ENCODE data around the gene CTNNBL1. TPM values are rescaled to one million over a fixed set of nuclear protein-coding genes. Genes with fewer than 3 reads are reported as not detected.

Gene CTNNBL1
- total RNA-seq, 3 donors from 2014 or later (not counting 1 experiment from before 2014, with no cell fraction given) = 59.1 to 75.6 (median 67.6) TPM

- H3K27me3 Mint-ChIP-seq (ENCODE audit: low read depth in 2 of 2) = no peaks in the 10 kb centered on the region
These were observed 145.1 kb downstream of the CTNNBL1 start for GRCh38 chr20:37838769-37839431.

GRCh38 chr20:37839432-37839827, 145.6 kb downstream of the CTNNBL1 start:
- Histone ChIP-seq H3K9me3 (ENCODE audit: control insufficient read depth, insufficient read depth, low read length) (no peaks in the 10 kb centered on the region), H3K36me3 (ENCODE audit: control insufficient read depth, insufficient read depth, low read length) (peaks cover 23% of the 10 kb centered on the region), H3K27me3 (ENCODE audit: control insufficient read depth, insufficient read depth, low read length) (no peaks in the 10 kb centered on the region), H3K4me1 (ENCODE audit: control insufficient read depth, insufficient read depth, low read length) (no peaks in the 10 kb centered on the region), H3K4me3 (ENCODE audit: low read length) (no peak overlapping the region), H3K27ac (ENCODE audit: low read length) (no peak overlapping the region)
- H3K36me3 Mint-ChIP-seq = peaks cover 8% of the 10 kb centered on the region
- TF ChIP-seq CTCF (IDR thresholded peaks at IDR 0.05) = no peak
- H3K4me3 Mint-ChIP-seq = no peak overlapping the region
- intact Hi-C loops (cut with micrococcal nuclease) = no loop called here
- no peaks in the 10 kb centered on the region for H3K27me3 Mint-ChIP-seq (ENCODE audit: low read depth in 2 of 2)
- H3K4me1 Mint-ChIP-seq = peaks cover 12 to 18% of the 10 kb centered on the region in 2 donors
- H3K9me3 Mint-ChIP-seq = no peaks in the 10 kb centered on the region
- DNase-seq (no peak), ATAC-seq (no peak)
- no peak overlapping the region for H3K27ac Mint-ChIP-seq
- WGBS (ENCODE audit: insufficient coverage) = 93% methylated on average over 3 of the region's 3 CpGs

More at GRCh38 chr20:37838769-37839431, 145.1 kb downstream of the CTNNBL1 start:
- no peaks in the 10 kb centered on the region for H3K9me3 Mint-ChIP-seq
- no peak overlapping the region for H3K27ac Mint-ChIP-seq
- WGBS (ENCODE audit: insufficient coverage) = 100% methylated on average over 4 of the region's 6 CpGs
- no peaks in the 10 kb centered on the region for H3K9me3 ChIP-seq (ENCODE audit: control insufficient read depth, insufficient read depth, low read length)
- peaks cover 8% of the 10 kb centered on the region for H3K36me3 Mint-ChIP-seq
- ATAC-seq (no peak), DNase-seq (no peak)
- intact Hi-C loops (cut with micrococcal nuclease) = no loop called here
- no peaks in the 10 kb centered on the region for H3K4me1 ChIP-seq (ENCODE audit: control insufficient read depth, insufficient read depth, low read length)
- no peaks in the 10 kb centered on the region for H3K27me3 ChIP-seq (ENCODE audit: control insufficient read depth, insufficient read depth, low read length)
- H3K4me3 ChIP-seq (ENCODE audit: low read length) = no peak overlapping the region
- H3K27ac ChIP-seq (ENCODE audit: low read length) = no peak overlapping the region
- H3K36me3 ChIP-seq (ENCODE audit: control insufficient read depth, insufficient read depth, low read length) = peaks cover 23% of the 10 kb centered on the region
- H3K4me1 Mint-ChIP-seq = peaks cover 12 to 18% of the 10 kb centered on the region in 2 donors
- no peak overlapping the region for H3K4me3 Mint-ChIP-seq
- TF ChIP-seq CTCF (IDR thresholded peaks at IDR 0.05) = no peak

GRCh38 chr20:37839955-37840354, 146.1 kb downstream of the CTNNBL1 start:
- H3K4me3 ChIP-seq (ENCODE audit: low read length) = no peak overlapping the region
- no peak overlapping the region for H3K27ac Mint-ChIP-seq
- H3K27me3 ChIP-seq (ENCODE audit: control insufficient read depth, insufficient read depth, low read length) = no peaks in the 10 kb centered on the region
- WGBS (ENCODE audit: insufficient coverage) = over 99% methylated on average over 7 of the region's 7 CpGs
- H3K4me1 Mint-ChIP-seq = peaks cover 12 to 18% of the 10 kb centered on the region in 2 donors
- no peaks in the 10 kb centered on the region for H3K9me3 Mint-ChIP-seq
- DNase-seq (no peak), ATAC-seq (no peak)
- no peaks in the 10 kb centered on the region for H3K27me3 Mint-ChIP-seq (ENCODE audit: low read depth in 2 of 2)
- H3K36me3 ChIP-seq (ENCODE audit: control insufficient read depth, insufficient read depth, low read length) = peaks cover 23% of the 10 kb centered on the region
- no peaks in the 10 kb centered on the region for H3K4me1 ChIP-seq (ENCODE audit: control insufficient read depth, insufficient read depth, low read length)
- no peak overlapping the region for H3K4me3 Mint-ChIP-seq
- H3K36me3 Mint-ChIP-seq = peaks cover 8% of the 10 kb centered on the region
- H3K27ac ChIP-seq (ENCODE audit: low read length) = no peak overlapping the region
- no peak for TF ChIP-seq CTCF (IDR thresholded peaks at IDR 0.05)
- H3K9me3 ChIP-seq (ENCODE audit: control insufficient read depth, insufficient read depth, low read length) = no peaks in the 10 kb centered on the region
- intact Hi-C loops (cut with micrococcal nuclease) = no loop called here

- Histone ChIP-seq H3K36me3 (ENCODE audit: control insufficient read depth, insufficient read depth, low read length) (peaks cover 23% of the 10 kb centered on the region), H3K4me1 (ENCODE audit: control insufficient read depth, insufficient read depth, low read length) (no peaks in the 10 kb centered on the region), H3K4me3 (ENCODE audit: low read length) (no peak overlapping the region), H3K9me3 (ENCODE audit: control insufficient read depth, insufficient read depth, low read length) (no peaks in the 10 kb centered on the region), H3K27me3 (ENCODE audit: control insufficient read depth, insufficient read depth, low read length) (no peaks in the 10 kb centered on the region), H3K27ac (ENCODE audit: low read length) (no peak overlapping the region)
- H3K27ac Mint-ChIP-seq = no peak overlapping the region
- H3K9me3 Mint-ChIP-seq = no peaks in the 10 kb centered on the region
- peaks cover 8% of the 10 kb centered on the region in 2 donors for H3K4me1 Mint-ChIP-seq
- intact Hi-C loops (cut with micrococcal nuclease) = no loop called here
- H3K4me3 Mint-ChIP-seq = no peak overlapping the region
- no peak for TF ChIP-seq CTCF (IDR thresholded peaks at IDR 0.05)
- DNase-seq = no peak
- H3K36me3 Mint-ChIP-seq = peaks cover 8% of the 10 kb centered on the region
- ATAC-seq = no peak
- no peaks in the 10 kb centered on the region for H3K27me3 Mint-ChIP-seq (ENCODE audit: low read depth in 2 of 2)
These were observed 147.6 kb downstream of the CTNNBL1 start for GRCh38 chr20:37841389-37841788.

All from natural killer cell (primary cell).